Sigmoid colon (tissue), 3 donors: ENCODE data around the gene ERO1B.

Experiments
- POLR2A ChIP-seq, 2 donors: fragments of 450-650 bp; IDR thresholded peaks; one replicate each; pipeline ENCODE4 v1.6.1; 2016; ENCODE audit warnings: antibody characterized with exemption in 2 of 2, mild to moderate bottlenecking in 2 of 2, moderate library complexity in 2 of 2
- TF ChIP-seq, protein P1 (sequence below), 4 experiments: fragments of 450-650 bp in 3 of 4; fragments of 200-600 bp in 1 of 4; IDR thresholded peaks; one replicate each; pipeline ENCODE4 v1.5.1; 2016 to 2019; ENCODE audit warnings: antibody characterized with exemption in 4 of 4, mild to moderate bottlenecking in 3 of 4, moderate library complexity in 2 of 4

- TF ChIP-seq, protein P1, sequence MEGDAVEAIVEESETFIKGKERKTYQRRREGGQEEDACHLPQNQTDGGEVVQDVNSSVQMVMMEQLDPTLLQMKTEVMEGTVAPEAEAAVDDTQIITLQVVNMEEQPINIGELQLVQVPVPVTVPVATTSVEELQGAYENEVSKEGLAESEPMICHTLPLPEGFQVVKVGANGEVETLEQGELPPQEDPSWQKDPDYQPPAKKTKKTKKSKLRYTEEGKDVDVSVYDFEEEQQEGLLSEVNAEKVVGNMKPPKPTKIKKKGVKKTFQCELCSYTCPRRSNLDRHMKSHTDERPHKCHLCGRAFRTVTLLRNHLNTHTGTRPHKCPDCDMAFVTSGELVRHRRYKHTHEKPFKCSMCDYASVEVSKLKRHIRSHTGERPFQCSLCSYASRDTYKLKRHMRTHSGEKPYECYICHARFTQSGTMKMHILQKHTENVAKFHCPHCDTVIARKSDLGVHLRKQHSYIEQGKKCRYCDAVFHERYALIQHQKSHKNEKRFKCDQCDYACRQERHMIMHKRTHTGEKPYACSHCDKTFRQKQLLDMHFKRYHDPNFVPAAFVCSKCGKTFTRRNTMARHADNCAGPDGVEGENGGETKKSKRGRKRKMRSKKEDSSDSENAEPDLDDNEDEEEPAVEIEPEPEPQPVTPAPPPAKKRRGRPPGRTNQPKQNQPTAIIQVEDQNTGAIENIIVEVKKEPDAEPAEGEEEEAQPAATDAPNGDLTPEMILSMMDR (IDR thresholded peaks at IDR 0.05) = no peak
- no peak for TF ChIP-seq POLR2A (IDR thresholded peaks at IDR 0.05)
These were observed 67.0 kb downstream of the ERO1B start for GRCh38 chr1:236214761-236215160.
